GM12878 (cell line): ENCODE data around the gene SHD. TPM values are rescaled to one million over a fixed set of nuclear protein-coding genes. Genes with fewer than 3 reads are reported as not detected.

Experiments
- ATAC-seq: fragments of 200-7000 bp; cut with Tn5 transposase; 3 replicates; pipeline ENCODE4 v1.9.1; 2020; ENCODE audit warnings: mild to moderate bottlenecking, moderate library complexity
- BruUV-seq: library from RNA; stranded (reverse); fragments of 400-500 nt; replicated peaks from 2 replicates; lab custom pipeline; 2021; lab: Mats Ljungman, UMichigan
- CTCF ChIA-PET: fragments of 300-600 bp; sonication (Branson Sonifier 250); formaldehyde crosslinking; extraction: SDS; loops from one replicate; lab custom pipeline; 2021; ENCODE audit warnings: inconsistent platforms; lab: Yijun Ruan, JAX
- POLR2A ChIA-PET: fragments of 350-600 bp; formaldehyde crosslinking; extraction: SDS; loops from one replicate; lab custom pipeline; 2021; ENCODE audit warnings: inconsistent platforms; lab: Charles Lee
- RAD21 ChIA-PET: fragments of 300-600 bp; sonication (Branson Sonifier 250); formaldehyde crosslinking; loops from one replicate; lab custom pipeline; 2023; ENCODE audit warnings: antibody characterized with exemption; ENCODE audit not compliant: unreplicated experiment; lab: Charles Lee
- SMC1A ChIA-PET: fragments of 300-600 bp; sonication (Branson Sonifier 250); formaldehyde crosslinking; loops from one replicate; lab custom pipeline; 2023; ENCODE audit not compliant: unreplicated experiment, uncharacterized antibody; lab: Charles Lee
- DNase-seq: peaks from one replicate; pipeline ENCODE4 v3.0.0-alpha.2; 2011; ENCODE audit warnings: low read depth, low spot score
- FAIRE-seq: peaks from 3 replicates; lab custom pipeline; 2011; peaks lifted over from hg19 to GRCh38; lab: Jason Lieb, UNC
- H2AFZ ChIP-seq: 2 replicates; pipeline ENCODE4 v1.6.0; 2011; ENCODE audit warnings: low read depth, low read length, control low read depth; ENCODE audit not compliant: control insufficient read depth
- H3K27ac ChIP-seq: 2 replicates; pipeline ENCODE4 v1.5.1; 2011; ENCODE audit warnings: control low read depth; ENCODE audit not compliant: control insufficient read depth, insufficient read depth
- H3K27me3 ChIP-seq, 2 experiments: replicated peaks in 1 of 2; 2 replicates each; pipeline versions ENCODE4 v1.6.0 to v1.6.1; 2011; ENCODE audit warnings: low read length in 1 of 2; ENCODE audit not compliant: control insufficient read depth in 2 of 2, insufficient read depth in 2 of 2
- H3K36me3 ChIP-seq, 2 experiments: 2 replicates each; pipeline ENCODE4 v1.5.1; 2011; ENCODE audit warnings: low read length in 1 of 2; ENCODE audit not compliant: control insufficient read depth in 2 of 2, insufficient read depth in 2 of 2
- H3K4me1 ChIP-seq: 2 replicates; pipeline ENCODE4 v1.6.1; 2011; ENCODE audit warnings: mild to moderate bottlenecking, low read length, moderate library complexity, mixed read lengths; ENCODE audit not compliant: control insufficient read depth, insufficient read depth
- H3K4me2 ChIP-seq: 2 replicates; pipeline ENCODE4 v1.6.0; 2011; ENCODE audit warnings: control low read depth; ENCODE audit not compliant: control insufficient read depth, insufficient read depth
- H3K4me3 ChIP-seq: fragments of 200-600 bp; sonication (generic); 2 replicates; pipeline ENCODE4 v1.5.1; 2016
- H3K79me2 ChIP-seq: 2 replicates; pipeline ENCODE4 v1.6.0; 2011; ENCODE audit warnings: low read length; ENCODE audit not compliant: control insufficient read depth, insufficient read depth
- H3K9ac ChIP-seq: 2 replicates; pipeline ENCODE4 v1.8.0; 2011; ENCODE audit warnings: low read length, control low read depth, mixed read lengths; ENCODE audit not compliant: control insufficient read depth, insufficient read depth
- H3K9me3 ChIP-seq: replicated peaks from 3 replicates; pipeline ENCODE4 v1.5.1; 2011; ENCODE audit warnings: mild to moderate bottlenecking, low read length; ENCODE audit not compliant: control insufficient read depth, insufficient read depth
- H4K20me1 ChIP-seq: 2 replicates; pipeline ENCODE4 v1.6.0; 2011; ENCODE audit not compliant: control insufficient read depth, insufficient read depth
- DPF2 ChIP-seq: fragments of 450-650 bp; IDR thresholded peaks from 2 replicates; pipeline ENCODE4 v1.6.1; 2017; ENCODE audit warnings: mild to moderate bottlenecking
- FOXK2 ChIP-seq: fragments of 450-650 bp; IDR thresholded peaks from 2 replicates; pipeline ENCODE4 v1.6.1; 2017; ENCODE audit warnings: mild to moderate bottlenecking, moderate library complexity
- HDAC6 ChIP-seq: fragments of 200-600 bp; sonication (generic); IDR thresholded peaks from one replicate; pipeline ENCODE4 v1.8.0; 2017; ENCODE audit warnings: antibody characterized with exemption; ENCODE audit not compliant: unreplicated experiment
- WRNIP1 ChIP-seq: IDR thresholded peaks from 2 replicates; pipeline ENCODE4 v1.6.1; 2011; ENCODE audit warnings: low read depth, low read length, improper control_type of control experiment, borderline replicate concordance
- YY1 ChIP-seq: IDR thresholded peaks from 2 replicates; pipeline ENCODE4 v1.6.1; 2011; ENCODE audit warnings: low read depth, mild to moderate bottlenecking, low read length
- ZNF24 ChIP-seq: fragments of 450-650 bp; IDR thresholded peaks from 2 replicates; pipeline ENCODE4 v1.6.1; 2017; ENCODE audit warnings: antibody characterized with exemption, mild to moderate bottlenecking
- WGBS: methylation state at CpG from one replicate; pipeline ENCODE4 v1.1.6; 2016; ENCODE audit warnings: low lambda C conversion rate; ENCODE audit not compliant: insufficient replicate concordance, insufficient coverage; ENCODE audit errors: missing lambda C conversion rate; 5-methylcytosine and 5-hydroxymethylcytosine counted together
- in situ Hi-C: fragments of 300-500 bp; cut with MboI; formaldehyde crosslinking; loops from 9 replicates; pipeline ENCODE4 v1.14.3; 2018; ENCODE audit warnings: mixed read lengths
- intact Hi-C: fragments of 100-400 bp; cut with micrococcal nuclease; formaldehyde crosslinking; loops from one replicate; pipeline ENCODE4 v1.14.2; 2022; ENCODE audit not compliant: unreplicated experiment
- polyA plus RNA-seq, 11 experiments: library from polyadenylated mRNA; depleted of rRNA in 4 of 11; unstranded in 6 of 11; stranded (reverse) in 5 of 11; fragments of >200 nt; fragmentation: Nextera tagmentation in 4 of 11; fragmentation: Illumina TruSeq in 1 of 11; extraction: Ambion mirVana in 4 of 11; extraction: Trizol in 1 of 11; gene quantifications; 1 replicate in 1 of 11; 2 replicates in 10 of 11; pipeline versions ENCODE4 v1.2.1 to v1.2.3, GENCODE V29; 2011 to 2016; ENCODE audit warnings: inconsistent platforms in 2 of 11, missing spikeins in 2 of 11, low read depth in 1 of 11
- total RNA-seq, 4 experiments: library from RNA; depleted of rRNA in 3 of 4; stranded (reverse); fragments of >200 nt in 3 of 4; fragmentation: Illumina TruSeq in 1 of 4; extraction: Trizol in 1 of 4; gene quantifications; 2 replicates each; pipeline versions ENCODE4 v1.2.1 to v1.2.3, GENCODE V29; 2013 to 2021
- TF ChIP-seq, protein P1 (sequence below): fragments of 450-650 bp; IDR thresholded peaks from 2 replicates; pipeline ENCODE4 v1.6.1; 2018; ENCODE audit warnings: mild to moderate bottlenecking, low read depth, moderate library complexity; ENCODE audit not compliant: partially characterized antibody
- TF ChIP-seq, protein P2 (sequence below): fragments of 450-650 bp; formaldehyde crosslinking; IDR thresholded peaks from 2 replicates; pipeline ENCODE4 v1.4.0; 2020; ENCODE audit warnings: mild to moderate bottlenecking, moderate library complexity

Gene SHD
- total and polyA plus RNA-seq, 10 of the 15 experiments (the other 5 are each of a cell fraction or from before 2014, with no cell fraction given), result 0.09 TPM; not detected in 9

DNA sequence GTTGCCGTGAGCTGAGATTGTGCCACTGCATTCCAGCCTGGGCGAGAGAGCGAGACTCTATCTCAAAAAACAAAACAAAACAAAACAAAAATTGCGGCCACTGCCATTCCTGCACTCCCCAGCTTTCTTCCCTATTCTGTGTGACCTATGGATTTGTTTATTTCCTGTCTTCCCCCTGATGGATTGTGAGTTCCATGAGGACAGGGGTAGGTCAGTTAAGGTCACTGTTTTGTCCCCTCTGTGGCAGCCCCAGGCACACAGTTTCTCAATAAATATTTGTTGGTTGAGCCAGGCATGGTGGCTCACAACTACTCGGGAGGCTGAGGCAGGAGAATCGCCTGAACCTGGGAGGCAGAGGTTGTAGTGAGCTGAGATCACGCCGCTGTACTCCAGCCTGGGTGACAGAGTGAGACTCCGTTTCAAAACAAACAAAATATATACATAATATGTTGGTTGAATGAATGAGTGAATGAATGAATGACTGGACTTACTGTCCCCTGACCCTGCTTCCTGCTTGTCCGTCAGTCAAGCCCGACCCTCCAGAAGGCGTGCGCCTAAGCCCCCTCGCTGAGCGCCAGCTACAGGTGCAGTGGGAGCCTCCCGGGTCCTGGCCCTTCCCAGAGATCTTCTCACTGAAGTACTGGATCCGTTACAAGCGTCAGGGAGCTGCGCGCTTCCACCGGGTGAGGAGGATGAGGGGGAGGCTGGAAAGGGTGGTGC is 44.8 kb upstream of the SHD start:
- intact Hi-C loops, result no loop called here
- Histone ChIP-seq H3K4me2 (peak overlapping the region; percentile 48), H3K27ac (no peak overlapping the region), H3K4me3 (no peak overlapping the region), H2AFZ (no peak overlapping the region), H3K9ac (no peak overlapping the region), H4K20me1 (no peaks in the 10 kb centered on the region), H3K79me2 (peaks cover 41% of the 10 kb centered on the region), H3K27me3 (no peaks in the 10 kb centered on the region), H3K36me3 (peaks cover 2 to 21% of the 10 kb centered on the region in 2 experiments; a peak in 3 of 4 replicates), H3K9me3 (no peaks in the 10 kb centered on the region; the same call in 2 of the 3 replicates), H3K4me1 (no peaks in the 10 kb centered on the region; the same call in 1 of the 2 replicates)
- no TSS peak for BruUV-seq
- FAIRE-seq (no peak), ATAC-seq (no peak), DNase-seq (no peak)
- ChIA-PET POLR2A (interaction anchor here (1.1 to 6.0 kb wide), 2 partner anchors 8 to 147 kb away, joined by 3 to 45 read pairs; no protein-coding TSS in a partner anchor), RAD21 (interaction anchor here (1.0 kb wide), 1 partner anchor 13 kb away, joined by 3 read pairs; the partner anchor contains the start of gene YJU2), SMC1A (interaction anchor here (1.4 kb wide), 1 partner anchor 32 kb away, joined by 8 read pairs; no protein-coding TSS in a partner anchor), CTCF (interaction anchor here (0.9 to 3.2 kb wide), 8 partner anchors 9 to 246 kb away, joined by 3 to 42 read pairs (median 4); partner anchors contain the start of gene YJU2)
- TF ChIP-seq YY1 (no peak), DPF2 (no peak), WRNIP1 (no peak), FOXK2 (no peak), ZNF24 (peak; percentile 80), HDAC6 (no peak)
- TF ChIP-seq, protein P1, sequence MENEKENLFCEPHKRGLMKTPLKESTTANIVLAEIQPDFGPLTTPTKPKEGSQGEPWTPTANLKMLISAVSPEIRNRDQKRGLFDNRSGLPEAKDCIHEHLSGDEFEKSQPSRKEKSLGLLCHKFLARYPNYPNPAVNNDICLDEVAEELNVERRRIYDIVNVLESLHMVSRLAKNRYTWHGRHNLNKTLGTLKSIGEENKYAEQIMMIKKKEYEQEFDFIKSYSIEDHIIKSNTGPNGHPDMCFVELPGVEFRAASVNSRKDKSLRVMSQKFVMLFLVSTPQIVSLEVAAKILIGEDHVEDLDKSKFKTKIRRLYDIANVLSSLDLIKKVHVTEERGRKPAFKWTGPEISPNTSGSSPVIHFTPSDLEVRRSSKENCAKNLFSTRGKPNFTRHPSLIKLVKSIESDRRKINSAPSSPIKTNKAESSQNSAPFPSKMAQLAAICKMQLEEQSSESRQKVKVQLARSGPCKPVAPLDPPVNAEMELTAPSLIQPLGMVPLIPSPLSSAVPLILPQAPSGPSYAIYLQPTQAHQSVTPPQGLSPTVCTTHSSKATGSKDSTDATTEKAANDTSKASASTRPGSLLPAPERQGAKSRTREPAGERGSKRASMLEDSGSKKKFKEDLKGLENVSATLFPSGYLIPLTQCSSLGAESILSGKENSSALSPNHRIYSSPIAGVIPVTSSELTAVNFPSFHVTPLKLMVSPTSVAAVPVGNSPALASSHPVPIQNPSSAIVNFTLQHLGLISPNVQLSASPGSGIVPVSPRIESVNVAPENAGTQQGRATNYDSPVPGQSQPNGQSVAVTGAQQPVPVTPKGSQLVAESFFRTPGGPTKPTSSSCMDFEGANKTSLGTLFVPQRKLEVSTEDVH, result no peak
- TF ChIP-seq, protein P2, sequence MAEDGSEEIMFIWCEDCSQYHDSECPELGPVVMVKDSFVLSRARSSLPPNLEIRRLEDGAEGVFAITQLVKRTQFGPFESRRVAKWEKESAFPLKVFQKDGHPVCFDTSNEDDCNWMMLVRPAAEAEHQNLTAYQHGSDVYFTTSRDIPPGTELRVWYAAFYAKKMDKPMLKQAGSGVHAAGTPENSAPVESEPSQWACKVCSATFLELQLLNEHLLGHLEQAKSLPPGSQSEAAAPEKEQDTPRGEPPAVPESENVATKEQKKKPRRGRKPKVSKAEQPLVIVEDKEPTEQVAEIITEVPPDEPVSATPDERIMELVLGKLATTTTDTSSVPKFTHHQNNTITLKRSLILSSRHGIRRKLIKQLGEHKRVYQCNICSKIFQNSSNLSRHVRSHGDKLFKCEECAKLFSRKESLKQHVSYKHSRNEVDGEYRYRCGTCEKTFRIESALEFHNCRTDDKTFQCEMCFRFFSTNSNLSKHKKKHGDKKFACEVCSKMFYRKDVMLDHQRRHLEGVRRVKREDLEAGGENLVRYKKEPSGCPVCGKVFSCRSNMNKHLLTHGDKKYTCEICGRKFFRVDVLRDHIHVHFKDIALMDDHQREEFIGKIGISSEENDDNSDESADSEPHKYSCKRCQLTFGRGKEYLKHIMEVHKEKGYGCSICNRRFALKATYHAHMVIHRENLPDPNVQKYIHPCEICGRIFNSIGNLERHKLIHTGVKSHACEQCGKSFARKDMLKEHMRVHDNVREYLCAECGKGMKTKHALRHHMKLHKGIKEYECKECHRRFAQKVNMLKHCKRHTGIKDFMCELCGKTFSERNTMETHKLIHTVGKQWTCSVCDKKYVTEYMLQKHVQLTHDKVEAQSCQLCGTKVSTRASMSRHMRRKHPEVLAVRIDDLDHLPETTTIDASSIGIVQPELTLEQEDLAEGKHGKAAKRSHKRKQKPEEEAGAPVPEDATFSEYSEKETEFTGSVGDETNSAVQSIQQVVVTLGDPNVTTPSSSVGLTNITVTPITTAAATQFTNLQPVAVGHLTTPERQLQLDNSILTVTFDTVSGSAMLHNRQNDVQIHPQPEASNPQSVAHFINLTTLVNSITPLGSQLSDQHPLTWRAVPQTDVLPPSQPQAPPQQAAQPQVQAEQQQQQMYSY (CRISPR knock-in tag), result no peak
- WGBS, result 94% methylated on average over 21 of the region's 21 CpGs
- in situ Hi-C loops, result no loop called here
